ENCODE results near the gene ERN2. TPM values are rescaled to one million over a fixed set of nuclear protein-coding genes. Genes with fewer than 3 reads are reported as not detected.

ERN2 gene
- total and polyA plus RNA-seq, 2 of the 13 experiments (the other 11 are each of a cell fraction or from before 2014, with no cell fraction given): 2.2 to 3.5 TPM

- TF ChIP-seq HNRNPK (IDR thresholded peaks at IDR 0.05; ENCODE audit: low read depth, low read length, poor library complexity, severe bottlenecking) (no peak), KMT2B (CRISPR knock-in tag; IDR thresholded peaks at IDR 0.05) (peak; percentile 27; the same call in 1 of the 2 replicates), RNF2 (conservative IDR thresholded peaks at IDR 0.05; ENCODE audit: low read depth) (no peak), ZNF563 (CRISPR knock-in tag; IDR thresholded peaks at IDR 0.05) (peak; percentile 66; the same call in 1 of the 2 replicates), ZNF7 (CRISPR knock-in tag; IDR thresholded peaks at IDR 0.05) (no peak), NFE2 (CRISPR knock-in tag; IDR thresholded peaks at IDR 0.05) (no peak), ATF5 (CRISPR knock-in tag; IDR thresholded peaks at IDR 0.05; ENCODE audit: low read depth) (no peak; the same call in 1 of the 2 replicates), KLF13 (CRISPR knock-in tag; IDR thresholded peaks at IDR 0.05) (0 out of 2 replicates have a peak, but pooled peaks have one; percentile 40), SALL2 (CRISPR knock-in tag; IDR thresholded peaks at IDR 0.05) (peak; percentile 63; the same call in 1 of the 2 replicates), ZIK1 (CRISPR knock-in tag; IDR thresholded peaks at IDR 0.05; ENCODE audit: borderline replicate concordance, low read depth) (no peak), ARNTL (CRISPR knock-in tag; IDR thresholded peaks at IDR 0.05) (no peak), ZNF546 (CRISPR knock-in tag; conservative IDR thresholded peaks at IDR 0.05) (no peak), ZSCAN30 (CRISPR knock-in tag; IDR thresholded peaks at IDR 0.05) (no peak), GPN1 (CRISPR knock-in tag; IDR thresholded peaks at IDR 0.05; ENCODE audit: borderline replicate concordance) (no peak; the same call in 1 of the 2 replicates), ZNF367 (CRISPR knock-in tag; IDR thresholded peaks at IDR 0.05; ENCODE audit: borderline replicate concordance) (no peak), TGIF2 (CRISPR knock-in tag; IDR thresholded peaks at IDR 0.05) (peak; percentile 69; the same call in 1 of the 2 replicates), CREM (IDR thresholded peaks at IDR 0.05) (no peak), CREM (CRISPR knock-in tag; IDR thresholded peaks at IDR 0.05) (no peak), ZNF33A (CRISPR knock-in tag; IDR thresholded peaks at IDR 0.05; ENCODE audit: borderline replicate concordance) (no peak), PHF21A (CRISPR knock-in tag; IDR thresholded peaks at IDR 0.05) (peak; percentile 17; the same call in 1 of the 2 replicates), ZNF777 (CRISPR knock-in tag; IDR thresholded peaks at IDR 0.05) (no peak), ZBTB2 (CRISPR knock-in tag; IDR thresholded peaks at IDR 0.05; ENCODE audit: low read depth) (no peak), ZNF703 (CRISPR knock-in tag; IDR thresholded peaks at IDR 0.05; ENCODE audit: borderline replicate concordance) (no peak), GTF2F1 (IDR thresholded peaks at IDR 0.05; ENCODE audit: low read length) (no peak), FOXP1 (IDR thresholded peaks at IDR 0.05) (no peak), FOXP1 (CRISPR knock-in tag; IDR thresholded peaks at IDR 0.05) (no peak)
- TF ChIP-seq, protein P1, sequence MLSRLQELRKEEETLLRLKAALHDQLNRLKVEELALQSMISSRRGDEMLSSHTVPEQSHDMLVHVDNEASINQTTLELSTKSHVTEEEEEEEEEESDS (CRISPR knock-in tag; IDR thresholded peaks at IDR 0.05; ENCODE audit: borderline replicate concordance): no peak; the same call in 1 of the 2 replicates
- TF ChIP-seq, protein P2, sequence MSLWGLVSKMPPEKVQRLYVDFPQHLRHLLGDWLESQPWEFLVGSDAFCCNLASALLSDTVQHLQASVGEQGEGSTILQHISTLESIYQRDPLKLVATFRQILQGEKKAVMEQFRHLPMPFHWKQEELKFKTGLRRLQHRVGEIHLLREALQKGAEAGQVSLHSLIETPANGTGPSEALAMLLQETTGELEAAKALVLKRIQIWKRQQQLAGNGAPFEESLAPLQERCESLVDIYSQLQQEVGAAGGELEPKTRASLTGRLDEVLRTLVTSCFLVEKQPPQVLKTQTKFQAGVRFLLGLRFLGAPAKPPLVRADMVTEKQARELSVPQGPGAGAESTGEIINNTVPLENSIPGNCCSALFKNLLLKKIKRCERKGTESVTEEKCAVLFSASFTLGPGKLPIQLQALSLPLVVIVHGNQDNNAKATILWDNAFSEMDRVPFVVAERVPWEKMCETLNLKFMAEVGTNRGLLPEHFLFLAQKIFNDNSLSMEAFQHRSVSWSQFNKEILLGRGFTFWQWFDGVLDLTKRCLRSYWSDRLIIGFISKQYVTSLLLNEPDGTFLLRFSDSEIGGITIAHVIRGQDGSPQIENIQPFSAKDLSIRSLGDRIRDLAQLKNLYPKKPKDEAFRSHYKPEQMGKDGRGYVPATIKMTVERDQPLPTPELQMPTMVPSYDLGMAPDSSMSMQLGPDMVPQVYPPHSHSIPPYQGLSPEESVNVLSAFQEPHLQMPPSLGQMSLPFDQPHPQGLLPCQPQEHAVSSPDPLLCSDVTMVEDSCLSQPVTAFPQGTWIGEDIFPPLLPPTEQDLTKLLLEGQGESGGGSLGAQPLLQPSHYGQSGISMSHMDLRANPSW (CRISPR knock-in tag; IDR thresholded peaks at IDR 0.05; ENCODE audit: borderline replicate concordance): no peak; the same call in 1 of the 2 replicates
Observed at GRCh38 chr16:23694644-23695373, 18.2 kb downstream of the ERN2 start (continued).

All from HepG2 (cell line).